HG03460 (cell line): ENCODE data around the gene SMPDL3A.

Experiments
- ATAC-seq: cut with Tn5 transposase; IDR thresholded peaks from one replicate; pipeline ENCODE4 v1.9.1; 2021; ENCODE audit not compliant: unreplicated experiment

SMPDL3A gene

GRCh38 chr6:122772724-122773415 is 16.2 kb upstream of the SMPDL3A start:
- ATAC-seq, result no peak

GRCh38 chr6:122775975-122776374 is 13.1 kb upstream of the SMPDL3A start:
- ATAC-seq, result no peak

GRCh38 chr6:122778302-122778701 is 10.8 kb upstream of the SMPDL3A start:
- no peak for ATAC-seq

- no peak for ATAC-seq
Measured at GRCh38 chr6:122778985-122779661, 9.9 kb upstream of the SMPDL3A start.

- no peak for ATAC-seq
Measured at GRCh38 chr6:122779667-122780066, 9.4 kb upstream of the SMPDL3A start, which contains the start of gene FABP7. FABP7 (plus strand) TSS chr6:122779716; CDS start chr6:122779795, 79 bp downstream.

- ATAC-seq, result no peak
Measured at GRCh38 chr6:122780114-122780513, 8.9 kb upstream of the SMPDL3A start.

GRCh38 chr6:122781716-122782115 is 7.3 kb upstream of the SMPDL3A start:
- ATAC-seq, result no peak

- ATAC-seq, result no peak
Measured at GRCh38 chr6:122783401-122783800, 5.7 kb upstream of the SMPDL3A start.

GRCh38 chr6:122785891-122786290 is 3.2 kb upstream of the SMPDL3A start:
- ATAC-seq, result no peak

- ATAC-seq, result no peak
Measured at GRCh38 chr6:122787721-122788120, 1.3 kb upstream of the SMPDL3A start.

GRCh38 chr6:122788208-122788607 is 850 bp upstream of the SMPDL3A start:
- no peak for ATAC-seq

- ATAC-seq, result no peak
Measured at GRCh38 chr6:122788663-122789181, 336 bp upstream of the SMPDL3A start.

GRCh38 chr6:122790028-122790422 is 967 bp downstream of the SMPDL3A start:
- no peak for ATAC-seq

GRCh38 chr6:122790423-122791309 is 1.6 kb downstream of the SMPDL3A start:
- ATAC-seq, result no peak

- ATAC-seq, result no peak
Measured at GRCh38 chr6:122791310-122791679, 2.2 kb downstream of the SMPDL3A start.

GRCh38 chr6:122792766-122793165 is 3.7 kb downstream of the SMPDL3A start:
- no peak for ATAC-seq

GRCh38 chr6:122797537-122797936 is 8.5 kb downstream of the SMPDL3A start:
- no peak for ATAC-seq

- ATAC-seq, result no peak
Measured at GRCh38 chr6:122798099-122798641, 9.1 kb downstream of the SMPDL3A start.

- no peak for ATAC-seq
Measured at GRCh38 chr6:122799140-122799745, 10.2 kb downstream of the SMPDL3A start.

- ATAC-seq, result no peak
Measured at GRCh38 chr6:122799916-122800686, 11.0 kb downstream of the SMPDL3A start.
